Panc1 (cell line): Measurements from ENCODE around the gene NUTM1. TPM values are rescaled to one million over a fixed set of nuclear protein-coding genes. Genes with fewer than 3 reads are reported as not detected.
"Not testable (repeated sequence)": the region's sequence is repeated elsewhere in the genome, so short reads cannot be mapped to it uniquely, and the experiment has no call there.

Experiments
- ATAC-seq: fragments of 200-7000 bp; cut with Tn5 transposase; 2 replicates; pipeline ENCODE4 v1.9.1; 2020; ENCODE audit warnings: mild to moderate bottlenecking, moderate library complexity
- BruUV-seq: library from RNA; stranded (reverse); fragments of 400-500 nt; replicated peaks from 2 replicates; lab custom pipeline; 2021; lab: Mats Ljungman, UMichigan
- CTCF ChIA-PET: fragments of 300-600 bp; sonication (Branson Sonifier 250); formaldehyde crosslinking; loops from one replicate; lab custom pipeline; 2022; ENCODE audit warnings: antibody characterized with exemption; lab: Charles Lee
- POLR2A ChIA-PET: fragments of 300-600 bp; sonication (Branson Sonifier 250); formaldehyde crosslinking; loops from one replicate; lab custom pipeline; 2022; ENCODE audit warnings: antibody characterized with exemption; lab: Charles Lee
- DNase-seq: peaks from one replicate; pipeline ENCODE4 v3.0.0-alpha.2; 2010; ENCODE audit warnings: low read depth, low spot score
- H3K27ac ChIP-seq: 2 replicates; pipeline ENCODE4 v1.5.1; 2011; ENCODE audit warnings: mild to moderate bottlenecking, low read length, inconsistent platforms
- H3K27me3 ChIP-seq: fragments of 200-500 bp; sonication (Bioruptor generic); 2 replicates; pipeline ENCODE4 v1.6.0; 2014; ENCODE audit warnings: low read length, inconsistent platforms; ENCODE audit not compliant: control insufficient read depth, insufficient read depth
- H3K36me3 ChIP-seq: fragments of 200-500 bp; sonication (Bioruptor generic); 2 replicates; pipeline ENCODE4 v1.5.1; 2014; ENCODE audit warnings: inconsistent platforms, mild to moderate bottlenecking, low read length, moderate library complexity; ENCODE audit not compliant: control insufficient read depth, insufficient read depth
- H3K4me1 ChIP-seq: 2 replicates; pipeline ENCODE4 v1.5.1; 2011; ENCODE audit warnings: inconsistent platforms, mild to moderate bottlenecking, low read length, moderate library complexity; ENCODE audit not compliant: control insufficient read depth, insufficient read depth
- H3K4me3 ChIP-seq, 2 experiments: 2 replicates each; pipeline ENCODE4 v1.5.1; 2011 to 2012; ENCODE audit warnings: low read depth in 2 of 2, low read length in 2 of 2, mild to moderate bottlenecking in 2 of 2, inconsistent platforms in 1 of 2, moderate library complexity in 1 of 2
- H3K9me3 ChIP-seq: fragments of 200-500 bp; sonication (Bioruptor generic); 2 replicates; pipeline ENCODE4 v1.5.1; 2014; ENCODE audit warnings: low read depth, mild to moderate bottlenecking, inconsistent platforms, low read length, moderate library complexity; ENCODE audit not compliant: control insufficient read depth, insufficient read depth
- POLR2AphosphoS5 ChIP-seq: IDR thresholded peaks from 2 replicates; pipeline ENCODE4 v1.6.1; 2012; ENCODE audit warnings: mild to moderate bottlenecking, low read depth, low read length, moderate library complexity
- SIN3A ChIP-seq: IDR thresholded peaks from 2 replicates; pipeline ENCODE4 v1.6.1; 2012; ENCODE audit warnings: low read depth, mild to moderate bottlenecking, low read length, moderate library complexity, borderline replicate concordance; ENCODE audit not compliant: insufficient read depth
- TCF7L2 ChIP-seq: IDR thresholded peaks from 2 replicates; pipeline ENCODE4 v1.6.1; 2011; ENCODE audit warnings: mild to moderate bottlenecking, low read depth, low read length, inconsistent platforms
- in situ Hi-C: cut with HindIII; loops from 2 replicates; pipeline ENCODE4 v1.10.0; 2016; ENCODE audit warnings: low sequenced_read_pairs, low pct_unique_long_range_greater_than_20kb
- intact Hi-C: fragments of 100-400 bp; cut with micrococcal nuclease; formaldehyde crosslinking; loops from one replicate; pipeline ENCODE4 v1.10.0; 2022; ENCODE audit not compliant: unreplicated experiment
- total RNA-seq: library from RNA; stranded (reverse); gene quantifications from one replicate; pipeline ENCODE4 v1.2.1, GENCODE V29; 2021; ENCODE audit not compliant: unreplicated experiment
- TF ChIP-seq, protein P1 (sequence below): fragments of 450-650 bp; IDR thresholded peaks from 2 replicates; pipeline ENCODE4 v1.5.1; 2017; ENCODE audit warnings: mild to moderate bottlenecking
- TF ChIP-seq, protein P2 (sequence below), 2 experiments: IDR thresholded peaks; 2 replicates each; pipeline ENCODE4 v1.6.1; 2011 to 2012; ENCODE audit warnings: low read depth in 2 of 2, control low read depth in 1 of 2, low read length in 1 of 2, mild to moderate bottlenecking in 1 of 2, moderate library complexity in 1 of 2; ENCODE audit not compliant: insufficient read depth in 1 of 2

The NUTM1 gene
- total RNA-seq, 1 experiment from 2014 or later: 0.05 TPM

GRCh38 chr15:34339946-34340345 is 3.2 kb upstream of the NUTM1 start:
- TF ChIP-seq TCF7L2: no peak
- ATAC-seq (no peak), DNase-seq (no peak)
- H3K4me1 ChIP-seq: peaks cover 43% of the 10 kb centered on the region
- peak overlapping the region; percentile 88 for H3K27ac ChIP-seq
- H3K9me3 ChIP-seq: no peaks in the 10 kb centered on the region
- intact Hi-C loops (no loop called here), in situ Hi-C loops (no loop called here)
- CTCF ChIA-PET: no interaction called here
- no TSS peak for BruUV-seq
- POLR2A ChIA-PET: interaction anchor here (0.6 kb wide), 1 partner anchor 12 kb away, joined by 3 read pairs; no protein-coding TSS in a partner anchor
- no peaks in the 10 kb centered on the region for H3K27me3 ChIP-seq
- H3K4me3 ChIP-seq: no peak overlapping the region
- H3K36me3 ChIP-seq: peaks cover 10% of the 10 kb centered on the region

DNA sequence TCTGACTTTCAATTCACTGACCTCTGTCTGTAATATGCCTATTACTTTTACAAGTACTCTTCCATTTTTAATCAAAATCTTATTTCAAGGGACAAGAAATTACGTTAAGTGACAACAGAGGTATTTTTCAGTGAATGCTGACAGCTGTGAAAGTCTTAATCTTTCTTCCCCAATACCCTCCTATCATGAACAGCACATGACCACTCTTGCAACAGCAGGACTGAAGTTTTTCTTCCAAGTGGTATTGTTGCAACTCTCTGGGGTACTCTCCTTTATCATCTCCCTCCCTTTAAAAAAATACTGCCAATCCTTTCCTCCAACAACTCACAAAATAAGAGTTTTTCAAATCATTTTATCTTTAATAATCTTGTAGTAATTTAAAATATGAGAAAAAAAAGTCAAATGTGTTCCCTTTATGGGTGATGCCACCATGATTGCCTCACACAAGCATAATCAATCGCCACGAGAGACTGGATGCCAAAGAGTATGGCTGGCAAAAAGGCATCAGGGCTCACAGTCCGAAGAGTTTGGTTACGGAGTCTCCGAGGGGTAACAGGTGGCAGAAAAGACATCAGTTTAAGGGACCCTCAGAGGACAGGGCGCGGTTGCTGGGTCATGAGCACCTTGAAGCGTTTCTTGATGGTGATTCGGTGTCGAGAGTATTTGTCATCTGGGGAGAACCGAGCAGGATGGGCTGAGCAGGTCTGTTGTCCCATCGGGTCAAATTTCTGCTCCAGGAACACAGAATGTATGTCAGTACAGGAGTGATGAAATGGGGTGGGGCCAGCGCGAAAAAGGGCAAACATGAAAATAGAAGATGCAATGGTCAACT is 1.5 kb upstream of the NUTM1 start:
- TF ChIP-seq, protein P1, sequence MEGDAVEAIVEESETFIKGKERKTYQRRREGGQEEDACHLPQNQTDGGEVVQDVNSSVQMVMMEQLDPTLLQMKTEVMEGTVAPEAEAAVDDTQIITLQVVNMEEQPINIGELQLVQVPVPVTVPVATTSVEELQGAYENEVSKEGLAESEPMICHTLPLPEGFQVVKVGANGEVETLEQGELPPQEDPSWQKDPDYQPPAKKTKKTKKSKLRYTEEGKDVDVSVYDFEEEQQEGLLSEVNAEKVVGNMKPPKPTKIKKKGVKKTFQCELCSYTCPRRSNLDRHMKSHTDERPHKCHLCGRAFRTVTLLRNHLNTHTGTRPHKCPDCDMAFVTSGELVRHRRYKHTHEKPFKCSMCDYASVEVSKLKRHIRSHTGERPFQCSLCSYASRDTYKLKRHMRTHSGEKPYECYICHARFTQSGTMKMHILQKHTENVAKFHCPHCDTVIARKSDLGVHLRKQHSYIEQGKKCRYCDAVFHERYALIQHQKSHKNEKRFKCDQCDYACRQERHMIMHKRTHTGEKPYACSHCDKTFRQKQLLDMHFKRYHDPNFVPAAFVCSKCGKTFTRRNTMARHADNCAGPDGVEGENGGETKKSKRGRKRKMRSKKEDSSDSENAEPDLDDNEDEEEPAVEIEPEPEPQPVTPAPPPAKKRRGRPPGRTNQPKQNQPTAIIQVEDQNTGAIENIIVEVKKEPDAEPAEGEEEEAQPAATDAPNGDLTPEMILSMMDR: no peak
- TF ChIP-seq POLR2AphosphoS5 (no peak), TCF7L2 (no peak), SIN3A (no peak)
- TF ChIP-seq, protein P2, sequence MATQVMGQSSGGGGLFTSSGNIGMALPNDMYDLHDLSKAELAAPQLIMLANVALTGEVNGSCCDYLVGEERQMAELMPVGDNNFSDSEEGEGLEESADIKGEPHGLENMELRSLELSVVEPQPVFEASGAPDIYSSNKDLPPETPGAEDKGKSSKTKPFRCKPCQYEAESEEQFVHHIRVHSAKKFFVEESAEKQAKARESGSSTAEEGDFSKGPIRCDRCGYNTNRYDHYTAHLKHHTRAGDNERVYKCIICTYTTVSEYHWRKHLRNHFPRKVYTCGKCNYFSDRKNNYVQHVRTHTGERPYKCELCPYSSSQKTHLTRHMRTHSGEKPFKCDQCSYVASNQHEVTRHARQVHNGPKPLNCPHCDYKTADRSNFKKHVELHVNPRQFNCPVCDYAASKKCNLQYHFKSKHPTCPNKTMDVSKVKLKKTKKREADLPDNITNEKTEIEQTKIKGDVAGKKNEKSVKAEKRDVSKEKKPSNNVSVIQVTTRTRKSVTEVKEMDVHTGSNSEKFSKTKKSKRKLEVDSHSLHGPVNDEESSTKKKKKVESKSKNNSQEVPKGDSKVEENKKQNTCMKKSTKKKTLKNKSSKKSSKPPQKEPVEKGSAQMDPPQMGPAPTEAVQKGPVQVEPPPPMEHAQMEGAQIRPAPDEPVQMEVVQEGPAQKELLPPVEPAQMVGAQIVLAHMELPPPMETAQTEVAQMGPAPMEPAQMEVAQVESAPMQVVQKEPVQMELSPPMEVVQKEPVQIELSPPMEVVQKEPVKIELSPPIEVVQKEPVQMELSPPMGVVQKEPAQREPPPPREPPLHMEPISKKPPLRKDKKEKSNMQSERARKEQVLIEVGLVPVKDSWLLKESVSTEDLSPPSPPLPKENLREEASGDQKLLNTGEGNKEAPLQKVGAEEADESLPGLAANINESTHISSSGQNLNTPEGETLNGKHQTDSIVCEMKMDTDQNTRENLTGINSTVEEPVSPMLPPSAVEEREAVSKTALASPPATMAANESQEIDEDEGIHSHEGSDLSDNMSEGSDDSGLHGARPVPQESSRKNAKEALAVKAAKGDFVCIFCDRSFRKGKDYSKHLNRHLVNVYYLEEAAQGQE (IDR thresholded peaks at IDR 0.05; ENCODE audit: insufficient read depth in 1 of 2, low read depth in 2 of 2, low read length in 1 of 2): no peak
- ATAC-seq (no peak), DNase-seq (no peak)
- Histone ChIP-seq H3K9me3 (no peaks in the 10 kb centered on the region), H3K4me1 (peaks cover 27% of the 10 kb centered on the region), H3K36me3 (peaks cover 10% of the 10 kb centered on the region), H3K27me3 (no peaks in the 10 kb centered on the region), H3K27ac (peak overlapping the region; percentile 96), H3K4me3 (peak overlapping the region; percentile 81 to 82)
- ChIA-PET CTCF (no interaction called here), POLR2A (no interaction called here)
- intact Hi-C loops (no loop called here), in situ Hi-C loops (no loop called here)
- BruUV-seq: TSS peak; percentile 94

DNA sequence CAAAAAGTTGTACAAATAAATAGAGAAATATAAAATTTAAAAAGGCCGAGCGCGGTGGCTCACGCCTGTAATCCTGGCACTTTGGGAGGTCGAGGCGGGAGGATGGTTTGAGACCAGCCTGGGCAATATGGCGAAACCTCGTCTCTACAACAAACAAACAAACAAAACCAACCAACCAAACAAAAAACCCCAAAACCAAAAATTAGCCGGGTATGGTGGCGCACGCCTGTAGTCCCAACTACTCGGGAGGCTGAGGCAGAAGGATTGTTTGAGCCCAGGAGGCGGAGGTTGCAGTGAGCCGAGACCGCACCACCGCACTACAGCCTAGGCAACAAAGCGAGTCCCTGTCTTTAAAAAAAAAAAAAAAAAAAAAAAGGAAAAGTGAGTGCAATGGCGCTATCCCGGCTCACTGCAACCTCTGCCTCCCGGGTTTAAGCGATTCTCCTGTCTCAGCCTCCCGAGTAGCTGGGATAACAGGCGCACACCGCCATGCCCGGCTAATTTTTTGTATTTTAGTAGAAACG is 840 bp upstream of the NUTM1 start:
- ATAC-seq, BruUV-seq, H3K36me3 ChIP-seq, DNase-seq, H3K9me3 ChIP-seq, intact Hi-C loops, in situ Hi-C loops, H3K27me3 ChIP-seq: not testable (repeated sequence)
- POLR2A ChIA-PET: interaction anchor here (0.6 kb wide), 1 partner anchor 34 kb away, joined by 15 read pairs; no protein-coding TSS in a partner anchor
- Histone ChIP-seq H3K27ac (peak overlapping the region; percentile 96), H3K4me3 (peak overlapping the region; percentile 81 to 82), H3K4me1 (peaks cover 23% of the 10 kb centered on the region)
- CTCF ChIA-PET: interaction anchor here (0.9 to 1.1 kb wide), 5 partner anchors 13 to 26 kb away, joined by 3 to 12 read pairs (median 4); partner anchors contain the start of gene LPCAT4
